ENCODE measurements around the gene UAP1L1. TPM values are rescaled to one million over a fixed set of nuclear protein-coding genes. Genes with fewer than 3 reads are reported as not detected.

Gene UAP1L1
- total and polyA plus RNA-seq, 9 of the 15 experiments (the other 6 are each of a cell fraction or from before 2014, with no cell fraction given), result 0.20 to 8.6 (median 3.7) TPM

DNA sequence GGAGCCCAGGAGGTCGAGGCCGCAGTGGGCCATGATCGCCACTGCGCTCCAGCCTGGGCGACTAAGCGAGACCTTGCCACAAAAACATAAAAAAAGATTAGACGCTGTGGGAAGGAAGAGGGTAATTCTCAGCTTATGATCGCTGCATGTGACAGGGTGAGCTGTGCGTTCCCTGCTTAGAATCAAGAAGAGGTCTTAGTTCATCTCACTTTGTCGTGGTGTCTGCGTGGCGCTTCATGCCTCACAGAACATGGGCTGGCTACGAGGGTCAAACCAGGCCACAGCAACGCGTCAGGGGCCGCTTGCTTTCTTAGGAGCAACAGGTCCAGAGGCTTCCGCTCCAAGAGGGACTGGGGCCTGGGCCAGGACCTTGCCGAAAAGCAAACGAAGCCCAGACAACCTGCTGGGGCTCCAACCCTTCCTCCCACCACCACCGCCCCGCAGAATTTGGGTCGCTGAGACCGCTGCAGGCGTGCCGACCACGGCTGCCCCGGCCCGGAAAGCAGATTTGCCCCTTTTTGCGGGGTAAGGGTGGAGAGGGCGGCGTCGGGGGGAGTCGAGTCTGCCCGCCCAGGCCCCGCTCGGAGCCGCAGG lies 51.6 kb downstream of the UAP1L1 start (continued):
- no peak for TF ChIP-seq GTF2F1 (IDR thresholded peaks at IDR 0.05; ENCODE audit: low read depth, low read length)
- TF ChIP-seq CHCHD3 (CRISPR knock-in tag; IDR thresholded peaks at IDR 0.05), result no peak
- TF ChIP-seq, protein P1, sequence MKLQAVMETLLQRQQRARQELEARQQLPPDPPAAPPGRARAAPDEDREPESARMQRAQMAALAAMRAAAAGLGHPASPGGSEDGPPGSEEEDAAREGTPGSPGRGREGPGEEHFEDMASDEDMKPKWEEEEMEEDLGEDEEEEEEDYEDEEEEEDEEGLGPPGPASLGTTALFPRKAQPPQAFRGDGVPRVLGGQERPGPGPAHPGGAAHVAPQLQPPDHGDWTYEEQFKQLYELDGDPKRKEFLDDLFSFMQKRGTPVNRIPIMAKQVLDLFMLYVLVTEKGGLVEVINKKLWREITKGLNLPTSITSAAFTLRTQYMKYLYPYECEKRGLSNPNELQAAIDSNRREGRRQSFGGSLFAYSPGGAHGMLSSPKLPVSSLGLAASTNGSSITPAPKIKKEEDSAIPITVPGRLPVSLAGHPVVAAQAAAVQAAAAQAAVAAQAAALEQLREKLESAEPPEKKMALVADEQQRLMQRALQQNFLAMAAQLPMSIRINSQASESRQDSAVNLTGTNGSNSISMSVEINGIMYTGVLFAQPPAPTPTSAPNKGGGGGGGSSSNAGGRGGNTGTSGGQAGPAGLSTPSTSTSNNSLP (IDR thresholded peaks at IDR 0.05; ENCODE audit: borderline replicate concordance, low read depth, low read length), result no peak
- TF ChIP-seq POU5F1 (IDR thresholded peaks at IDR 0.05; ENCODE audit: borderline replicate concordance, low read depth, low read length, partially characterized antibody), result no peak
- no peak for TF ChIP-seq KLF10 (CRISPR knock-in tag; IDR thresholded peaks at IDR 0.05)
- no peak for TF ChIP-seq TCF7L2 (IDR thresholded peaks at IDR 0.05; ENCODE audit: low read depth, low read length)
- no peak for TF ChIP-seq RNF2 (IDR thresholded peaks at IDR 0.05)
- TF ChIP-seq, protein P2, sequence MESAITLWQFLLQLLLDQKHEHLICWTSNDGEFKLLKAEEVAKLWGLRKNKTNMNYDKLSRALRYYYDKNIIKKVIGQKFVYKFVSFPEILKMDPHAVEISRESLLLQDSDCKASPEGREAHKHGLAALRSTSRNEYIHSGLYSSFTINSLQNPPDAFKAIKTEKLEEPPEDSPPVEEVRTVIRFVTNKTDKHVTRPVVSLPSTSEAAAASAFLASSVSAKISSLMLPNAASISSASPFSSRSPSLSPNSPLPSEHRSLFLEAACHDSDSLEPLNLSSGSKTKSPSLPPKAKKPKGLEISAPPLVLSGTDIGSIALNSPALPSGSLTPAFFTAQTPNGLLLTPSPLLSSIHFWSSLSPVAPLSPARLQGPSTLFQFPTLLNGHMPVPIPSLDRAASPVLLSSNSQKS (CRISPR knock-in tag; IDR thresholded peaks at IDR 0.05), result no peak
- TF ChIP-seq, protein P3, sequence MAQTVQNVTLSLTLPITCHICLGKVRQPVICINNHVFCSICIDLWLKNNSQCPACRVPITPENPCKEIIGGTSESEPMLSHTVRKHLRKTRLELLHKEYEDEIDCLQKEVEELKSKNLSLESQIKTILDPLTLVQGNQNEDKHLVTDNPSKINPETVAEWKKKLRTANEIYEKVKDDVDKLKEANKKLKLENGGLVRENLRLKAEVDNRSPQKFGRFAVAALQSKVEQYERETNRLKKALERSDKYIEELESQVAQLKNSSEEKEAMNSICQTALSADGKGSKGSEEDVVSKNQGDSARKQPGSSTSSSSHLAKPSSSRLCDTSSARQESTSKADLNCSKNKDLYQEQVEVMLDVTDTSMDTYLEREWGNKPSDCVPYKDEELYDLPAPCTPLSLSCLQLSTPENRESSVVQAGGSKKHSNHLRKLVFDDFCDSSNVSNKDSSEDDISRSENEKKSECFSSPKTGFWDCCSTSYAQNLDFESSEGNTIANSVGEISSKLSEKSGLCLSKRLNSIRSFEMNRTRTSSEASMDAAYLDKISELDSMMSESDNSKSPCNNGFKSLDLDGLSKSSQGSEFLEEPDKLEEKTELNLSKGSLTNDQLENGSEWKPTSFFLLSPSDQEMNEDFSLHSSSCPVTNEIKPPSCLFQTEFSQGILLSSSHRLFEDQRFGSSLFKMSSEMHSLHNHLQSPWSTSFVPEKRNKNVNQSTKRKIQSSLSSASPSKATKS (CRISPR knock-in tag; IDR thresholded peaks at IDR 0.05), result no peak
- no peak for TF ChIP-seq GABPB2 (CRISPR knock-in tag; conservative IDR thresholded peaks at IDR 0.05)
- TF ChIP-seq, protein P4, sequence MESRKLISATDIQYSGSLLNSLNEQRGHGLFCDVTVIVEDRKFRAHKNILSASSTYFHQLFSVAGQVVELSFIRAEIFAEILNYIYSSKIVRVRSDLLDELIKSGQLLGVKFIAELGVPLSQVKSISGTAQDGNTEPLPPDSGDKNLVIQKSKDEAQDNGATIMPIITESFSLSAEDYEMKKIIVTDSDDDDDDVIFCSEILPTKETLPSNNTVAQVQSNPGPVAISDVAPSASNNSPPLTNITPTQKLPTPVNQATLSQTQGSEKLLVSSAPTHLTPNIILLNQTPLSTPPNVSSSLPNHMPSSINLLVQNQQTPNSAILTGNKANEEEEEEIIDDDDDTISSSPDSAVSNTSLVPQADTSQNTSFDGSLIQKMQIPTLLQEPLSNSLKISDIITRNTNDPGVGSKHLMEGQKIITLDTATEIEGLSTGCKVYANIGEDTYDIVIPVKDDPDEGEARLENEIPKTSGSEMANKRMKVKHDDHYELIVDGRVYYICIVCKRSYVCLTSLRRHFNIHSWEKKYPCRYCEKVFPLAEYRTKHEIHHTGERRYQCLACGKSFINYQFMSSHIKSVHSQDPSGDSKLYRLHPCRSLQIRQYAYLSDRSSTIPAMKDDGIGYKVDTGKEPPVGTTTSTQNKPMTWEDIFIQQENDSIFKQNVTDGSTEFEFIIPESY (CRISPR knock-in tag; IDR thresholded peaks at IDR 0.05), result no peak
- no peak for TF ChIP-seq ZNF696 (CRISPR knock-in tag; conservative IDR thresholded peaks at IDR 0.05)
- TF ChIP-seq, protein P5, sequence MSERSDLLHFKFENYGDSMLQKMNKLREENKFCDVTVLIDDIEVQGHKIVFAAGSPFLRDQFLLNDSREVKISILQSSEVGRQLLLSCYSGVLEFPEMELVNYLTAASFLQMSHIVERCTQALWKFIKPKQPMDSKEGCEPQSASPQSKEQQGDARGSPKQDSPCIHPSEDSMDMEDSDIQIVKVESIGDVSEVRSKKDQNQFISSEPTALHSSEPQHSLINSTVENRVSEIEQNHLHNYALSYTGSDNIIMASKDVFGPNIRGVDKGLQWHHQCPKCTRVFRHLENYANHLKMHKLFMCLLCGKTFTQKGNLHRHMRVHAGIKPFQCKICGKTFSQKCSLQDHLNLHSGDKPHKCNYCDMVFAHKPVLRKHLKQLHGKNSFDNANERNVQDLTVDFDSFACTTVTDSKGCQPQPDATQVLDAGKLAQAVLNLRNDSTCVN (CRISPR knock-in tag; IDR thresholded peaks at IDR 0.05), result no peak
- no peak for TF ChIP-seq TAF7 (tag; IDR thresholded peaks at IDR 0.05)
- TF ChIP-seq NFRKB (IDR thresholded peaks at IDR 0.05; ENCODE audit: low read depth), result no peak
- TF ChIP-seq SMAD2 (IDR thresholded peaks at IDR 0.05; ENCODE audit: low read depth, low read length), result no peak
- TF ChIP-seq, protein P6, sequence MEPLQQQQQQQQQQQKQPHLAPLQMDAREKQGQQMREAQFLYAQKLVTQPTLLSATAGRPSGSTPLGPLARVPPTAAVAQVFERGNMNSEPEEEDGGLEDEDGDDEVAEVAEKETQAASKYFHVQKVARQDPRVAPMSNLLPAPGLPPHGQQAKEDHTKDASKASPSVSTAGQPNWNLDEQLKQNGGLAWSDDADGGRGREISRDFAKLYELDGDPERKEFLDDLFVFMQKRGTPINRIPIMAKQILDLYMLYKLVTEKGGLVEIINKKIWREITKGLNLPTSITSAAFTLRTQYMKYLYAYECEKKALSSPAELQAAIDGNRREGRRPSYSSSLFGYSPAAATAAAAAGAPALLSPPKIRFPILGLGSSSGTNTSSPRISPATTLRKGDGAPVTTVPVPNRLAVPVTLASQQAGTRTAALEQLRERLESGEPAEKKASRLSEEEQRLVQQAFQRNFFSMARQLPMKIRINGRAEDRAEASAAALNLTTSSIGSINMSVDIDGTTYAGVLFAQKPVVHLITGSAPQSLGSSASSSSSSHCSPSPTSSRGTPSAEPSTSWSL (CRISPR knock-in tag; IDR thresholded peaks at IDR 0.05; ENCODE audit: borderline replicate concordance), result no peak

All from K562 (cell line).